HepG2 (cell line): ENCODE measurements around the gene SLC25A48.

Experiments used
- CREM ChIP-seq, 2 experiments: sonication (generic) in 1 of 2; formaldehyde crosslinking in 1 of 2; IDR thresholded peaks; 2 replicates each; pipeline versions ENCODE4 v1.4.0 to v1.6.1; 2016 to 2020; ENCODE audit warnings: antibody characterized with exemption in 1 of 2, mild to moderate bottlenecking in 1 of 2, missing genetic modification reagents in 1 of 2
- CTCF ChIP-seq: sonication (generic); formaldehyde crosslinking; IDR thresholded peaks from 2 replicates; pipeline ENCODE4 v1.5.0; 2020; ENCODE audit warnings: mild to moderate bottlenecking, missing genetic modification reagents, moderate library complexity
- GLI4 ChIP-seq: sonication (generic); formaldehyde crosslinking; IDR thresholded peaks from 2 replicates; pipeline ENCODE4 v1.5.1; 2020; ENCODE audit warnings: missing genetic modification reagents, mild to moderate bottlenecking, moderate library complexity, borderline replicate concordance
- MLX ChIP-seq: IDR thresholded peaks from 2 replicates; pipeline ENCODE4 v1.6.1; 2016
- MYC ChIP-seq: sonication (generic); formaldehyde crosslinking; IDR thresholded peaks from 2 replicates; pipeline ENCODE4 v1.9.0; 2021; ENCODE audit warnings: missing genetic modification reagents, borderline replicate concordance
- NONO ChIP-seq, 2 experiments: fragments of 450-650 bp in 1 of 2; sonication (generic) in 1 of 2; formaldehyde crosslinking in 1 of 2; IDR thresholded peaks in 1 of 2; conservative IDR thresholded peaks in 1 of 2; 2 replicates each; pipeline versions ENCODE4 v1.6.1 to v1.8.0; 2017 to 2022; ENCODE audit warnings: mild to moderate bottlenecking in 1 of 2, missing genetic modification reagents in 1 of 2, moderate library complexity in 1 of 2
- POLR2A ChIP-seq, 2 experiments: IDR thresholded peaks; 2 replicates each; pipeline ENCODE4 v1.6.1; 2011; ENCODE audit warnings: low read depth in 2 of 2, low read length in 2 of 2, mild to moderate bottlenecking in 1 of 2, moderate library complexity in 1 of 2; ENCODE audit not compliant: insufficient read depth in 1 of 2
- SOX13 ChIP-seq, 3 experiments: fragments of 450-650 bp in 1 of 3; sonication (generic) in 1 of 3; formaldehyde crosslinking in 1 of 3; IDR thresholded peaks in 2 of 3; conservative IDR thresholded peaks in 1 of 3; 2 replicates each; pipeline versions ENCODE4 v1.5.0 to v1.6.1; 2016 to 2020; ENCODE audit warnings: antibody characterized with exemption in 1 of 3, mild to moderate bottlenecking in 1 of 3, missing compliant biosample characterization in 1 of 3, missing genetic modification reagents in 1 of 3, moderate library complexity in 1 of 3
- ZNF207 ChIP-seq: fragments of 450-650 bp; IDR thresholded peaks from 2 replicates; pipeline ENCODE4 v1.6.1; 2016; ENCODE audit warnings: antibody characterized with exemption, borderline replicate concordance
- ZNF430 ChIP-seq: sonication (generic); formaldehyde crosslinking; IDR thresholded peaks from 2 replicates; pipeline ENCODE4 v1.9.0; 2021; ENCODE audit warnings: mild to moderate bottlenecking, missing genetic modification reagents
- ZNF740 ChIP-seq: sonication (generic); formaldehyde crosslinking; IDR thresholded peaks from 2 replicates; pipeline ENCODE4 v1.4.0; 2020; ENCODE audit warnings: missing genetic modification reagents

DNA sequence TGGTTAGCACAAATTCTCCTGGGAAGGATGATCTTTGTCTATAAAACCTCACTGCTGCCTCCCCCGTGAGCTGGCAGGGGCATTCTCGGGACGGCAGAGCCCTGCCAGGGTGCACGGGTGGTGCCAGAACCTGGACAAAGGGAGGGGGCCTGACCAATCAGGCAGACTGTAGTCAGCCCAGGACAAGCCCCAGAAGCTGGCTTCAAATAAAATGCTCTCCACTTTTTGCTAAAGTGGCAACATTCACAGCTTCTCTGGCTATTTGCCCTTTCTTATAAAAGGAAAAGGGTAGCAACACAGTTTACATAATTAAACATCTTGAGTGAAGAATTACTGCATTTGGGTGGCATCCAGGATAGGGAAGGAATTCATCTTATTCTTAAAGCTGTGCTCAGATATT, 46.8 kb downstream of the SLC25A48 start:
- no peak for TF ChIP-seq MYC
- no peak for TF ChIP-seq NONO (IDR thresholded peaks at IDR 0.05)
- TF ChIP-seq NONO (CRISPR knock-in tag; conservative IDR thresholded peaks at IDR 0.05), result no peak
- TF ChIP-seq CREM (IDR thresholded peaks at IDR 0.05), result no peak
- no peak for TF ChIP-seq CREM (CRISPR knock-in tag; IDR thresholded peaks at IDR 0.05)
- no peak for TF ChIP-seq POLR2A (IDR thresholded peaks at IDR 0.05; ENCODE audit: insufficient read depth in 1 of 2, low read depth in 2 of 2, low read length in 2 of 2)
- no peak for TF ChIP-seq ZNF430
- no peak for TF ChIP-seq ZNF740 (CRISPR knock-in tag)
- TF ChIP-seq ZNF207, result no peak
- TF ChIP-seq MLX (CRISPR knock-in tag), result no peak
- no peak for TF ChIP-seq GLI4 (CRISPR knock-in tag)
- no peak for TF ChIP-seq CTCF
- no peak for TF ChIP-seq SOX13 (IDR thresholded peaks at IDR 0.05)
- no peak for TF ChIP-seq SOX13 (CRISPR knock-in tag; conservative IDR thresholded peaks at IDR 0.05 in 1 of 2, IDR thresholded peaks at IDR 0.05 in 1 of 2)
